ENCODE measurements around the gene ELOA. TPM values are rescaled to one million over a fixed set of nuclear protein-coding genes. Genes with fewer than 3 reads are reported as not detected.

Gene ELOA
- total RNA-seq, 3 donors from 2014 or later (not counting 1 experiment from before 2014, with no cell fraction given) = 28.7 to 48.2 (median 36.9) TPM

DNA sequence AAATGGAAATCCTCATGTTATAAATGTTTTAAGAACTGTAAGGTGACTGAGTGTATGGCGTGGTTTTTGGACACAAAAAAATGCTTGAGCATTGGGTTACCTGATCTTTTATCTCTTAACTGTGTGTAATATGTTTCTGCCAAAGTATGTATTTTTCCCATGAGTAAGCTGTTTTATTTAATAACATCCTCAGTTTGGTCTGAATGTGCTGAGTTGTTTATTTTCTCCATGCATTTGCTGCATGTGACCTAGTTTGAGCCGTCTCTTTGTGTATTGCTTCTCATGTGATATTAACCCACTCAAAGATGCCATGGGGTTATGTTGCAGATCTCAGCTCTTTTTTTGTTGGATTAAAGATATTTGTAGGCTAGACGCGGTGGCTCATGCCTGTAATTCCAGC is 41.6 kb downstream of the ELOA start:
- Mint-ChIP-seq H3K27me3 (ENCODE audit: low read depth in 2 of 2) (no peaks in the 10 kb centered on the region), H3K4me3 (no peak overlapping the region), H3K36me3 (peaks cover 10% of the 10 kb centered on the region), H3K9me3 (no peaks in the 10 kb centered on the region), H3K27ac (no peak overlapping the region), H3K4me1 (peaks cover 5% of the 10 kb centered on the region in 2 donors)
- no peak overlapping the region for H3K4me3 ChIP-seq (ENCODE audit: low read length)
- DNase-seq (no peak), ATAC-seq (no peak)
- WGBS (ENCODE audit: insufficient coverage) = 89% methylated on average over 4 of the region's 4 CpGs
- no peaks in the 10 kb centered on the region for H3K9me3 ChIP-seq (ENCODE audit: control insufficient read depth, insufficient read depth, low read length)
- H3K4me1 ChIP-seq (ENCODE audit: control insufficient read depth, insufficient read depth, low read length) = no peaks in the 10 kb centered on the region
- peaks cover 39% of the 10 kb centered on the region for H3K36me3 ChIP-seq (ENCODE audit: control insufficient read depth, insufficient read depth, low read length)
- H3K27me3 ChIP-seq (ENCODE audit: control insufficient read depth, insufficient read depth, low read length) = no peaks in the 10 kb centered on the region
- TF ChIP-seq, protein P1, sequence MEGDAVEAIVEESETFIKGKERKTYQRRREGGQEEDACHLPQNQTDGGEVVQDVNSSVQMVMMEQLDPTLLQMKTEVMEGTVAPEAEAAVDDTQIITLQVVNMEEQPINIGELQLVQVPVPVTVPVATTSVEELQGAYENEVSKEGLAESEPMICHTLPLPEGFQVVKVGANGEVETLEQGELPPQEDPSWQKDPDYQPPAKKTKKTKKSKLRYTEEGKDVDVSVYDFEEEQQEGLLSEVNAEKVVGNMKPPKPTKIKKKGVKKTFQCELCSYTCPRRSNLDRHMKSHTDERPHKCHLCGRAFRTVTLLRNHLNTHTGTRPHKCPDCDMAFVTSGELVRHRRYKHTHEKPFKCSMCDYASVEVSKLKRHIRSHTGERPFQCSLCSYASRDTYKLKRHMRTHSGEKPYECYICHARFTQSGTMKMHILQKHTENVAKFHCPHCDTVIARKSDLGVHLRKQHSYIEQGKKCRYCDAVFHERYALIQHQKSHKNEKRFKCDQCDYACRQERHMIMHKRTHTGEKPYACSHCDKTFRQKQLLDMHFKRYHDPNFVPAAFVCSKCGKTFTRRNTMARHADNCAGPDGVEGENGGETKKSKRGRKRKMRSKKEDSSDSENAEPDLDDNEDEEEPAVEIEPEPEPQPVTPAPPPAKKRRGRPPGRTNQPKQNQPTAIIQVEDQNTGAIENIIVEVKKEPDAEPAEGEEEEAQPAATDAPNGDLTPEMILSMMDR (IDR thresholded peaks at IDR 0.05) = no peak
- H3K27ac ChIP-seq (ENCODE audit: low read length) = no peak overlapping the region
- intact Hi-C loops (cut with micrococcal nuclease) = no loop called here

DNA sequence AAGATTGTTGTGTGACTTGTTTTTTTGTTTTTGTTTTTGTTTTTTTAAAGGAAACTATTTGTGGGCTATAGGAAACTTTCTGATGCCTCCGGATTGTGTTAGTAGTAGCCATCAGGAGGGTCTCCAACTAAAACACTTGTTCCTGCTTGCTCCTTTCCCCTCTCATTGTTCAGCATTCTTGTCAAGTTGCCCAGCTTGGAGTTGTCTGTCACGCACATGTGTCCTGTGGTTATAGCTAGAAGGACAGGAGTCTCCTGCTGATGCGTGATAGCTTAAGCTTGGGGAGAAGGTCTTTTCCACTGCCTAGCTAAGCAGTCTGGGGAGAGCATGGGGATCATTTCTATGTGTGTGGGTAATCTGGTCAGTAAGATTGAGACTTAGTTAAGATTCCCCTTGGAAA is 44.4 kb downstream of the ELOA start:
- Histone ChIP-seq H3K9me3 (ENCODE audit: control insufficient read depth, insufficient read depth, low read length) (no peaks in the 10 kb centered on the region), H3K4me3 (ENCODE audit: low read length) (no peak overlapping the region), H3K4me1 (ENCODE audit: control insufficient read depth, insufficient read depth, low read length) (peaks cover 23% of the 10 kb centered on the region), H3K27ac (ENCODE audit: low read length) (no peak overlapping the region), H3K27me3 (ENCODE audit: control insufficient read depth, insufficient read depth, low read length) (no peaks in the 10 kb centered on the region), H3K36me3 (ENCODE audit: control insufficient read depth, insufficient read depth, low read length) (peaks cover 29% of the 10 kb centered on the region)
- TF ChIP-seq, protein P1 (IDR thresholded peaks at IDR 0.05) = no peak
- WGBS (ENCODE audit: insufficient coverage) = 100% methylated on average over 3 of the region's 3 CpGs
- intact Hi-C loops (cut with micrococcal nuclease) = no loop called here
- no peaks in the 10 kb centered on the region for H3K9me3 Mint-ChIP-seq
- DNase-seq (no peak), ATAC-seq (no peak)
- H3K27ac Mint-ChIP-seq = no peak overlapping the region
- H3K4me1 Mint-ChIP-seq = peaks cover 19 to 25% of the 10 kb centered on the region in 2 donors
- H3K27me3 Mint-ChIP-seq (ENCODE audit: low read depth in 2 of 2) = no peaks in the 10 kb centered on the region
- H3K4me3 Mint-ChIP-seq = no peak overlapping the region
- H3K36me3 Mint-ChIP-seq = peaks cover 10% of the 10 kb centered on the region

DNA sequence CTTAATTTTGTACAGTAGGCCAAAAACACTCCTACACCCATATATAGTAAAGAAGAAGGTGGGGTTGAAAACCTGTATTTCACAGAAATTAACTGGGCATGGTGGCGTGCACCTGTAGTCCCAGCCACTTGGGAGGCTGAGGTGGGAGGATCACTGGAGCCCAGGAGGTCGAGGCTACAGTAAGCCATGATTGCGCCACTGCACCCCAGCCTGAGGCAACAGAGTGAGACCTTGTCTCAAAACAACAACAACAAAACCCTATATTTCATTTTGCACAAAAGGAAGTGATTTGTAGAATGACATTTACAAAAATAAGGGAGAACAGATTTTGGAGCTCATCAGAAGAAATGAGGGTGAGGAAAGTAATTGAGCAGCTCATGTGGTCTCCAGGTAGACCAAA is 45.4 kb downstream of the ELOA start:
- H3K36me3 ChIP-seq (ENCODE audit: control insufficient read depth, insufficient read depth, low read length) = peaks cover 34% of the 10 kb centered on the region
- TF ChIP-seq, protein P1 (IDR thresholded peaks at IDR 0.05) = no peak
- no peaks in the 10 kb centered on the region for H3K27me3 ChIP-seq (ENCODE audit: control insufficient read depth, insufficient read depth, low read length)
- H3K4me1 Mint-ChIP-seq = peaks cover 19 to 32% of the 10 kb centered on the region in 2 donors
- H3K27ac ChIP-seq (ENCODE audit: low read length) = no peak overlapping the region
- H3K27ac Mint-ChIP-seq = peak overlapping the region; percentile 67 to 72
- DNase-seq = no peak
- H3K9me3 Mint-ChIP-seq = no peaks in the 10 kb centered on the region
- no peaks in the 10 kb centered on the region for H3K9me3 ChIP-seq (ENCODE audit: control insufficient read depth, insufficient read depth, low read length)
- peak overlapping the region; percentile 79 for H3K4me3 Mint-ChIP-seq
- ATAC-seq = no peak
- peaks cover 31% of the 10 kb centered on the region for H3K4me1 ChIP-seq (ENCODE audit: control insufficient read depth, insufficient read depth, low read length)
- WGBS (ENCODE audit: insufficient coverage) = 100% methylated on average over 2 of the region's 3 CpGs
- intact Hi-C loops (cut with micrococcal nuclease) = no loop called here
- H3K36me3 Mint-ChIP-seq = peaks cover 10% of the 10 kb centered on the region
- no peak overlapping the region for H3K4me3 ChIP-seq (ENCODE audit: low read length)
- no peaks in the 10 kb centered on the region for H3K27me3 Mint-ChIP-seq (ENCODE audit: low read depth in 2 of 2)

Data from natural killer cell (primary cell).